Body of pancreas (tissue), 4 donors: ENCODE results near the gene TTC1. TPM values are rescaled to one million over a fixed set of nuclear protein-coding genes. Genes with fewer than 3 reads are reported as not detected.

Experiments
- ATAC-seq: fragments of 150-250 bp; one replicate; pipeline ENCODE4 v1.9.1; 2016
- DNase-seq, 4 donors: peaks; one replicate each; pipeline ENCODE4 v3.0.0-alpha.2; 2019
- H3K27ac ChIP-seq, 4 donors: fragments of 200-600 bp; sonication (generic); 1 replicate in 3 of 4; 2 replicates in 1 of 4; pipeline versions ENCODE4 v1.5.1 to v1.6.1; 2016 to 2019; ENCODE audit warnings: mild to moderate bottlenecking in 1 of 4, mixed read lengths in 1 of 4, moderate library complexity in 1 of 4
- H3K27me3 ChIP-seq, 2 donors: fragments of 200-600 bp; sonication (generic); one replicate each; pipeline ENCODE4 v1.6.0; 2016; ENCODE audit warnings: mild to moderate bottlenecking in 1 of 2
- H3K36me3 ChIP-seq, 2 donors: fragments of 200-600 bp; sonication (generic); replicated peaks in 1 of 2; 2 replicates each; pipeline ENCODE4 v1.5.1; 2016; ENCODE audit warnings: low read depth in 2 of 2; ENCODE audit not compliant: insufficient read depth in 1 of 2
- H3K4me1 ChIP-seq: fragments of 200-600 bp; sonication (generic); one replicate; pipeline ENCODE4 v1.6.0; 2016
- H3K4me3 ChIP-seq, 2 donors: fragments of 200-600 bp; sonication (generic); 1 replicate in 1 of 2; 2 replicates in 1 of 2; pipeline ENCODE4 v1.5.1; 2016 to 2019
- H3K9me3 ChIP-seq, 3 donors: fragments of 200-600 bp; sonication (generic); 1 replicate in 2 of 3; 2 replicates in 1 of 3; pipeline ENCODE4 v1.5.1; 2016
- POLR2A ChIP-seq, 3 donors: fragments of 450-650 bp; IDR thresholded peaks; one replicate each; pipeline ENCODE4 v1.6.1; 2016; ENCODE audit warnings: antibody characterized with exemption in 3 of 3, mild to moderate bottlenecking in 2 of 3
- WGBS, 2 donors: methylation state at CpG; one replicate each; pipeline ENCODE4 v1.1.5; 2017; 5-methylcytosine and 5-hydroxymethylcytosine counted together
- intact Hi-C: fragments of 100-400 bp; cut with DNase I; formaldehyde crosslinking; loops from one replicate; pipeline ENCODE4 v1.15.1; 2023
- small RNA-seq: library from RNA; depleted of rRNA; stranded (forward); fragments of <200 nt; gene quantifications from one replicate; pipeline ENCODE3, GENCODE V24; 2016
- total RNA-seq, 2 donors: library from RNA; depleted of rRNA; stranded (reverse); fragments of >200 nt; gene quantifications; one replicate each; pipeline ENCODE4 v1.1.0, GENCODE V29; 2016
- TF ChIP-seq, protein P1 (sequence below), 7 experiments: fragments of 450-650 bp in 4 of 7; fragments of 200-600 bp in 3 of 7; sonication (generic) in 3 of 7; IDR thresholded peaks; one replicate each; pipeline ENCODE4 v1.5.1; 2016 to 2019; ENCODE audit warnings: antibody characterized with exemption in 7 of 7

The TTC1 gene
- total RNA-seq, 2 donors from 2014 or later, result 11.2 to 26.4 TPM

DNA sequence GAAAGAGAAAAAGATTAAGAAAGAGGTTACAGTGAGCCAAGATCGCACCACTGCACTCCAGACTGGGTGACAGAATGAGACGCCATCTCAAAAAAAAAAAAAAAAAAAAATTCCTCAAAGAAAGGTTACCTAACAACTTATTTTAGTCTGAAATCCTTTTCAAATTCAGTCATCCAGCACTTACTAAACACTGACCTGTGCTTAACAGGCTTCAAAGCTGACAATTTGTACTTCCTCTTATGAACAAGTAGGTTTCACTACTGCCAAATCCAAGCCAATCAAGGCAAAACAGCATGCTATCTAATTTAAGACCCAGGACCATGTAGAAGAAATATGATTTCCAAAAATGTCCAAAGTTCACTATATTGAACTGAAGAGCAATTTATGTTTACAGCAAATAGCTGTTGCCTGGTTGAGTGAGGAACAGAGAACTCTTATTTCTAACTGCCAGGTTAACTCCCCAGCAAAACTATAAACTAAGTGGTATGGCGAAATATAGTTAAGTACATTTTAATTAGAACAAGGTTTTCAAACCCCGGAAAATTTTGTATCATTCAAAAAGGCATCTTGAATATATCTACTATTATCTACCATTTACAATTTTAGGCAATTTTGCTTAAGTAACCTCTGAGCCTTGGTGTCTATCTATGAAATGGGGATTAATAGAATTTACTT, 96.9 kb downstream of the TTC1 start:
- Histone ChIP-seq H3K9me3 (no peaks in the 10 kb centered on the region), H3K27me3 (no peaks in the 10 kb centered on the region), H3K4me3 (no peak overlapping the region), H3K27ac (peak overlapping the region in 1 of 4 donors; percentile 29), H3K36me3 (no peaks in the 10 kb centered on the region), H3K4me1 (peaks cover 18% of the 10 kb centered on the region)
- TF ChIP-seq, protein P1, sequence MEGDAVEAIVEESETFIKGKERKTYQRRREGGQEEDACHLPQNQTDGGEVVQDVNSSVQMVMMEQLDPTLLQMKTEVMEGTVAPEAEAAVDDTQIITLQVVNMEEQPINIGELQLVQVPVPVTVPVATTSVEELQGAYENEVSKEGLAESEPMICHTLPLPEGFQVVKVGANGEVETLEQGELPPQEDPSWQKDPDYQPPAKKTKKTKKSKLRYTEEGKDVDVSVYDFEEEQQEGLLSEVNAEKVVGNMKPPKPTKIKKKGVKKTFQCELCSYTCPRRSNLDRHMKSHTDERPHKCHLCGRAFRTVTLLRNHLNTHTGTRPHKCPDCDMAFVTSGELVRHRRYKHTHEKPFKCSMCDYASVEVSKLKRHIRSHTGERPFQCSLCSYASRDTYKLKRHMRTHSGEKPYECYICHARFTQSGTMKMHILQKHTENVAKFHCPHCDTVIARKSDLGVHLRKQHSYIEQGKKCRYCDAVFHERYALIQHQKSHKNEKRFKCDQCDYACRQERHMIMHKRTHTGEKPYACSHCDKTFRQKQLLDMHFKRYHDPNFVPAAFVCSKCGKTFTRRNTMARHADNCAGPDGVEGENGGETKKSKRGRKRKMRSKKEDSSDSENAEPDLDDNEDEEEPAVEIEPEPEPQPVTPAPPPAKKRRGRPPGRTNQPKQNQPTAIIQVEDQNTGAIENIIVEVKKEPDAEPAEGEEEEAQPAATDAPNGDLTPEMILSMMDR (IDR thresholded peaks at IDR 0.05), result no peak
- no peak for TF ChIP-seq POLR2A (IDR thresholded peaks at IDR 0.05)
- intact Hi-C loops, result no loop called here
- DNase-seq (no peak), ATAC-seq (no peak)
- 74 to 80% methylated on average over 4 of the region's 4 CpGs for WGBS, 2 donors

DNA sequence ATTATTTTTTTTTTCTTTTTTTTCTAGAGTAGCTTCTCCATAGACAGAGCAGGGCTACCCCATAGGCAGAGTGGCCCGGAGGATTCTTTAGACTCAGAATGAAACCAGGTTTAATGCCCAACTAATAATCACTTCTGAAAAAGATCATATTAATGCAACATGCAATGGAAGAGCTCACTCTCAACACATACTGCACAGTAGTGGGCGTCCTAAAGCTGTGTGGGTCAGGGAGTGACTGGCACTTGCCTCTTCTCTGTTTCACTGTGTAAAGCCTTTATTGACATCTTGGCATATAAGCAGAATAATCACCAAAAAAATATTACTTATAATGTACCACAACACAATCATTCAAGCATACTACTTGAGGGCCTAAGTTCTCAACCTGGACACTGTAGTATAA, 99.2 kb downstream of the TTC1 start:
- ATAC-seq (no peak), DNase-seq (no peak)
- WGBS, 2 donors, result 91 to 95% methylated on average over 2 of the region's 2 CpGs
- TF ChIP-seq, protein P1 (IDR thresholded peaks at IDR 0.05), result no peak
- no peak for TF ChIP-seq POLR2A (IDR thresholded peaks at IDR 0.05)
- H3K27me3 ChIP-seq, result no peaks in the 10 kb centered on the region
- intact Hi-C loops, result no loop called here
- no peaks in the 10 kb centered on the region for H3K36me3 ChIP-seq
- peaks cover 17% of the 10 kb centered on the region for H3K4me1 ChIP-seq
- no peak overlapping the region for H3K27ac ChIP-seq
- no peak overlapping the region for H3K4me3 ChIP-seq
- no peaks in the 10 kb centered on the region for H3K9me3 ChIP-seq

Small RNA genes within 50 kb of the gene (small RNA-seq; reads per million reads assigned to genes)
- gene RF00019, result not detected

Other genes with a start within 250 kb of the TTC1 start
- gene ADRA1B, start 92.7 kb upstream of the TTC1 start, total RNA-seq, result 1 to 10 TPM in 1 of 2 donors, under 1 TPM in 1; 0.26 to 4.0 TPM
- gene PWWP2A, start 110.3 kb downstream of the TTC1 start, total RNA-seq, result 10 to 100 TPM; 27.0 to 75.5 TPM
- not detected for gene FABP6, start 220.4 kb downstream of the TTC1 start, total RNA-seq